ENCODE data around the gene NUPR1. TPM values are rescaled to one million over a fixed set of nuclear protein-coding genes. Genes with fewer than 3 reads are reported as not detected.

NUPR1 gene
- total and polyA plus RNA-seq, 11 donors, result 5.7 to 103 (median 28.6) TPM

DNA sequence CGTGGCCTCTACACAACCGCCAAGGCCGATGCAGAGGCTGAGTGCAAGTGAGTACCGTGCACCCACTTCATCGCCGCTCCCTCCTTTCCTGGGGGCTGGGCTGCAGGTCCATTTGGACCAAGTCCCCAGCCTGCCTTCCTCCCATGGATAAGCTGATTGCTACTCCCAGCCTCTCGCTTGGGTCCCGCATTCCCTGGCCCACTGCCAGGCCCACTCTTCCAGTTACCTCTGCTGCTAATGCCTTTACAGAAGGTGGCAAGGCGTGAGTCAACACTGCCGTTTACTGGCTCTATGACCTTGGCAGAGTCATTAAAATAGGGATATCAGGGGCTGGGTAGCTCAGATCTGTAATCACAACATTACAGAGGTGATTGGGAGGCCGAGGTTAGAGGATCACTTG, 46.9 kb upstream of the NUPR1 start:
- peak in 1 of 5 donors; percentile 57 for DNase-seq
- Histone ChIP-seq H3K27me3 (no peaks in the 10 kb centered on the region), H3K27ac (no peak overlapping the region), H3K4me3 (no peak overlapping the region), H3K4me1 (no peaks in the 10 kb centered on the region), H3K9me3 (no peaks in the 10 kb centered on the region), H3K36me3 (peaks cover 0 to 94% (median 84%) of the 10 kb centered on the region in 9 donors)
- intact Hi-C loops (cut with DNase I), result no loop called here
- 52 to 70% (median 64%) methylated on average over 6 to 11 of the region's 11 CpGs for WGBS, 4 donors
- TF ChIP-seq CTCF (IDR thresholded peaks at IDR 0.05) (no peak), POLR2A (IDR thresholded peaks at IDR 0.05) (no peak)
- peak in 2 of 4 donors; percentile 23 to 55 for ATAC-seq

DNA sequence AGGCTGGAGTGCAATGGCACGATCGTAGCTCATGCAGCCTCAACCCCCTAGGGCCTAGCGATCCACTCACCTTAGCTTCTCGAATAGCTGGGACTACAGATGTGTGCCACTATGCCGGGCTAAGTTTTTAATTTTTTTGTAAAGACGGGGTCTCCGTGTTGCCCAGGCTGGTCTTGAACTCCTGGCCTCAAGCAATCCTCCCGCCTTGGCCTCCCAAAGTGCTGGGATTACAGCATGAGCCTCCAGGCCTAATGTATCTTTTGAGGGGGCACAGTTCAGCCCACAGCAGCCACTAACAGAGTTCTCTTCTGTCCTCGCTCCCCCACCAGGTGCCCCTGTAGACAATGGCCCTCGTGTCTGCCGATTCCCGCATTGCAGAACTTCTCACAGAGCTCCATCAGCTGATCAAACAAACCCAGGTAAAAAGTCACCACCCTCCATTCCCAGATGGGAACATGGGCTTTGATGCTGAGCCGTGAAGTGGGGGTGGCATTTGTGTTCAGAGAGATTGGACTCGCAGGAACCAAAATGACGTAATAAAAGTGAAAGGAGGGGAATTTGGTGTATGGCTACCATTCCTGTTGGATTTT, 42.0 kb upstream of the NUPR1 start:
- Histone ChIP-seq H3K4me3 (no peak overlapping the region), H3K4me1 (no peaks in the 10 kb centered on the region), H3K27me3 (no peaks in the 10 kb centered on the region), H3K27ac (no peak overlapping the region), H3K9me3 (no peaks in the 10 kb centered on the region), H3K36me3 (peaks cover 0 to 53% (median 40%) of the 10 kb centered on the region in 9 donors)
- ATAC-seq (no peak), DNase-seq (no peak)
- TF ChIP-seq POLR2A (IDR thresholded peaks at IDR 0.05) (no peak), CTCF (IDR thresholded peaks at IDR 0.05) (no peak)
- intact Hi-C loops (cut with DNase I), result no loop called here
- WGBS, 4 donors, result 96 to 98% (median 97%) methylated on average over 15 of the region's 15 CpGs

DNA sequence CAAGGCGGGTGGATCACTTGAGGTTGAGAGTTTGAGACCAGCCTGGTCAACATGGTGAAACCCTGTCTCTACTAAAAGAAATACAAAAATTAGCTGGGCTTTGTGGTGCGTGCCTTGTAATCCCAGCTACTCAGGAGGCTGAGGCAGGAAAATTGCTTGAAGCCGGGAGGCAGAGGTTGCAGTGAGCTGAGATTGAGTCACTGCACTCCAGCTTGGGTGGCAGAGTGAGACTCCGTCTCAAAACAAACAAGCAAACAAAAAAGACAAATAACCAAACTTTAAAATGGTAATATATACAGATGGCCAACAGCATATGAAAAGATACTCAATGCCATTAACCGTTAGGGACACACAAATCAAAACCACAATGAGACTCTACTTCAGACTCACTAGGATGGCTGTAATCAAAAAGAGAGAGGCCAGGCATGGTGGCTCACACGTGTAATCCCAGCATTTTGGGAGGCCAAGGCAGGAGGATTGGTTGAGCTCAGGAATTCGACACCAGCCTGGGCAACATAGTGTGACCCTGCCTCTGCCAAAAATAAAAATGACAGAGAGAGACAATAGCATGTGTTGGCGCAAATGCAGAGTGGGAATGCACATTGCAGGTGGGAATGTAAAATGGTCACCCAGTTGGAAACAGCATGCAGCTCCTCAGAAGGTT, 36.8 kb upstream of the NUPR1 start:
- H3K27ac ChIP-seq, result no peak overlapping the region
- no peaks in the 10 kb centered on the region for H3K9me3 ChIP-seq
- H3K4me1 ChIP-seq, result peaks cover 0 to 27% (median 19%) of the 10 kb centered on the region in 12 donors
- peaks cover 0 to 6% (median 0%) of the 10 kb centered on the region in 9 donors for H3K36me3 ChIP-seq
- intact Hi-C loops (cut with DNase I), result no loop called here
- TF ChIP-seq CTCF (IDR thresholded peaks at IDR 0.05) (no peak), POLR2A (IDR thresholded peaks at IDR 0.05) (no peak)
- no peak for ATAC-seq
- no peak for DNase-seq
- WGBS, 4 donors, result 93 to 95% (median 95%) methylated on average over 8 of the region's 8 CpGs
- H3K27me3 ChIP-seq, result no peaks in the 10 kb centered on the region
- no peak overlapping the region for H3K4me3 ChIP-seq

DNA sequence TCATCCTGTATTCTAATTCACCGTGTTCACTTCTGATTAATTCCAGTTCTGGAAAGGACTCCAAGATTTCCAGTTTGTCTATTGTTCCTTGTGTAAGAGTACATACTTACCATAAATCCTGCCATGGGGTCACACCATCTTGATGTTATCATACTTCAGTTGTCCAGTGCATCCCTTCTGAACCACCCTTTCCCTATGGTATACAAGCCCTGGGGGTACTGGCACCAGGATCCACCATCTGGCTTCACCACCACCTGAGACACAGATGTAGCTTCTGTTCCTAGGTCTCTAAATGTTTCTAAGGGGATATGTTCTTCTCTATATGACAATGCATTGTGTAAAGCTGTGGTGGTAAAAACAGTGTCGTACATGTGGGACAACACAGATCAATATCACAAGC, 36.2 kb upstream of the NUPR1 start:
- Histone ChIP-seq H3K9me3 (no peaks in the 10 kb centered on the region), H3K4me1 (peaks cover 0 to 27% (median 19%) of the 10 kb centered on the region in 12 donors), H3K27me3 (no peaks in the 10 kb centered on the region), H3K36me3 (no peaks in the 10 kb centered on the region), H3K4me3 (no peak overlapping the region), H3K27ac (no peak overlapping the region)
- TF ChIP-seq CTCF (IDR thresholded peaks at IDR 0.05) (no peak), POLR2A (IDR thresholded peaks at IDR 0.05) (no peak)
- intact Hi-C loops (cut with DNase I), result no loop called here
- WGBS, 4 donors, result 96 to 99% (median 98%) methylated on average over 2 of the region's 2 CpGs
- ATAC-seq (no peak), DNase-seq (no peak)
